KOPT-K1 (cell line): ENCODE data around the gene LRMDA.
"Not testable (repeated sequence)": the region's sequence is repeated elsewhere in the genome, so short reads cannot be mapped to it uniquely, and the experiment has no call there.

ENCODE experiments used
- H3K27ac ChIP-seq: fragments of 200-600 bp; sonication (generic); 2 replicates; pipeline ENCODE4 v1.5.1; 2016; ENCODE audit warnings: antibody characterized with exemption, mild to moderate bottlenecking, low read depth, low read length; ENCODE audit not compliant: poor library complexity, severe bottlenecking
- H3K36me3 ChIP-seq: fragments of 200-600 bp; sonication (generic); 2 replicates; pipeline ENCODE4 v1.5.1; 2017; ENCODE audit warnings: antibody characterized with exemption, mild to moderate bottlenecking, low read length, moderate library complexity; ENCODE audit not compliant: insufficient read depth
- H3K9me3 ChIP-seq: fragments of 200-600 bp; sonication (generic); 2 replicates; pipeline ENCODE4 v1.5.1; 2017; ENCODE audit warnings: antibody characterized with exemption, low read length, mild to moderate bottlenecking; ENCODE audit not compliant: insufficient read depth, poor library complexity, severe bottlenecking

LRMDA gene

DNA sequence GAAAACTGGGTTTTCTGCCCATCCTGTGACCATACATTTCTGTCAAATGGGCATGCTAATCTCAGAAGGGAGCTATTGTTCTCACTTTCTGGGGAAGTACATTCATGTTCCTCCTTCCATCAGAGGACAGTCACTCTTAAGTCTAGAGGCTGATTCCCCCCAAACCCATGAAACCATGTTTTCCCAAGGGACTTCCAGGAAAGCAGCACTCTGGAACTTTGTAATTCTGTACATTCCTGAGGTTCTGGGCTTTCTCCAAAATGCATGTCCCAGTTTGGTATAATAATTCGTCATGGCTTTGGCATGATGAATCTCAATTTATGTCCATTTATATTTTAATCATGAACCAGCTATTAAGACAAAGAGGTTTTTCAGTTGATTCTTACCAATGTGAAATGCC, 688.1 kb downstream of the LRMDA start:
- Histone ChIP-seq H3K9me3 (no peaks in the 10 kb centered on the region), H3K27ac (no peak overlapping the region), H3K36me3 (no peaks in the 10 kb centered on the region)

DNA sequence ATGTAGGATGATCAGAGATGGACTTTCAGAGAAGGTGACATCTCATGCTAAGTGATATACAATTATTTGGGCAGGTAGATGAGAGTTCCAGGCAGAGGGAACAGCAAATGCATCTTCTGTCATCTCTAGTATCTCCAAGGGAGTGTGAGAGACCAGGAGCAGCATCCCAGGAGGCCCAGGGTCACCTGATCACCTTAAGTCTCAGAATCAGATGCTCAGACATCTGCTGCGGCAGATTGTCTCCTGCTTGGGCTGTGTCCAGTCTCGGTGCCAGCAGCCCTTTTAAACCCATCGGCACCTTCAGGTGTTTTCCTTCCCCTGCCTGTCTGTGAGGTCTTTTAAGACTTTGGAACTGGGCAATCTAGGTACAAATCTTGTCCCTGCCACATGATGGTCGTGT, 690.6 kb downstream of the LRMDA start:
- Histone ChIP-seq H3K9me3 (no peaks in the 10 kb centered on the region), H3K27ac (no peak overlapping the region), H3K36me3 (no peaks in the 10 kb centered on the region)

DNA sequence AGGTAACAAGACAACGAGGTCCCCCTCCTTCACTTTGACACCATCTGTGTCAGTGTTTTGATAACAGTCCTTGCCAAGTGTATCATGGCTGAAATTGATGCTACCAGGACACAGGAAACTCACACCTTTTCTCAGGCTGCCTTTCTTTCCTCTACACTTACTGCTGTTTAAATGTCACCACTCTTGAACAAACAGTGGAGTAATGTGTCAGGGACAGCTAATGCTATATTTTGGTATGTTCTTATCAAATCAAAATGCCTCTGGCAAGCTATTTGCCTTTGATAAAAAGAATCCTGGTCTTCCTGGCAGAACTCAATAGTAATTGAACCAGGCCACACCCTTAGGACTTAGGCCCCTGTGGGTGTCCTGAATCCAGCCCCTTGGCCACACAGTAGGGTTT, 692.9 kb downstream of the LRMDA start:
- Histone ChIP-seq H3K9me3 (no peaks in the 10 kb centered on the region), H3K27ac (no peak overlapping the region), H3K36me3 (no peaks in the 10 kb centered on the region)

DNA sequence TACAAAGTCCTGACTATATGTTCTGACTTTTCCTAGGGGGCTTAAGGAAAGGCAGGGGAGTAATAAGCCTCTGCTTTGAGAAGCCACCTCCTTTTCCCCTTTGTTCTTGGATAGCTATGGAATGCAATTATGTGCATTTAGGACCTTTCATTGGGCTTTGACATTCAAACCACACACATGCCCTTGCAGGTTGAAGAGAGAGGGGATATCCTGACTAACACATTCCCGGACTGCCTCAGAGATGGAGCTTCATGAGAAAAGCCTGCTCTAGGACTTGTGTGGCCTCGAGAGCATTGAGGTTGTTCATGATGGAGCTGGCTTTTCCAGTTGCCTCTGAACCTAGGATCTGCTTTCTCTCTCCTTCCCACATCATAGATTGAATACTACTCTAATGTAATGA, 694.5 kb downstream of the LRMDA start:
- H3K36me3 ChIP-seq, result no peaks in the 10 kb centered on the region
- no peaks in the 10 kb centered on the region for H3K9me3 ChIP-seq
- no peak overlapping the region for H3K27ac ChIP-seq

DNA sequence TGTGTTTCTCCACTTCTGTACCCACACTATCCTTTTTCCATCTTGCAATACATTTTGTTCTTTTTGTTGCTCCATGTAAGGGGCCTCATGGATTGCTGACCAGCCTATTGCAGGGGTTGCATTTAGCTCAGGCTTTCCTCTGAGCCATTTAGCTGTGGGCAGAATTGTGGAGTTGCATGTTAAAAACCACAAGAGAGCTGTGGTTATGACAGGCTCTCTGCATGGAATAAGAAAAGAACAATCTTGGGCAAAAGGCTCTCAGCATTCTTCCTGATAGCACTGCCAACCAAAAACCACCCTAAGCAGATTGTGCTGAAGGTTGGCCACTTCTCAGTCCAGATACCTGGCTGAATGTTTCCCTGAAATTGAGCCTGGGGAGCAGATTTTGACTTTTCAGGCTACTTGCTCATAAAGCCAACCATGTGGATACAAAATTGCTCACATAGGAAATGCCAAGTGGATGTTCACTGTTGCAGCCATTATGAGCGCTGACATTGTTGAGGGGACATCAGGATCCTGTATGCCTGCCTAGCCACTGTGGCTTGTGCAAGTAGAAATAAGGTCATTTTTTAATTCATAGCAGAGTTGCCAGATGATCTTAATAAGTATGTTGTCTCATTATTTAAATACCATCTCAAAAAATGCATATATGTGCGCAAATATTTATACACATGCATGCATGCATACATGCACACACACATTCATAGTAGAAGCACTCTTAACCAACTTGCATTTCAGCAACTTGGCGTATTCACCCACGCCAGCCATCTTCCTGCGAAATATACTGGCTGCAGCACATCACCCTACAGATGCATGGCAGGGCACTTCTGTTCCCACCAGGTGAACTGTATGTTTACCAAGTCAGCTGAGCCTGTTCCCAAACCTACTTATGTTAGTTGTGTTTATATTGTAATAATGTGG, 695.4 kb downstream of the LRMDA start:
- Histone ChIP-seq H3K36me3 (no peaks in the 10 kb centered on the region), H3K9me3 (no peaks in the 10 kb centered on the region), H3K27ac (no peak overlapping the region)

DNA sequence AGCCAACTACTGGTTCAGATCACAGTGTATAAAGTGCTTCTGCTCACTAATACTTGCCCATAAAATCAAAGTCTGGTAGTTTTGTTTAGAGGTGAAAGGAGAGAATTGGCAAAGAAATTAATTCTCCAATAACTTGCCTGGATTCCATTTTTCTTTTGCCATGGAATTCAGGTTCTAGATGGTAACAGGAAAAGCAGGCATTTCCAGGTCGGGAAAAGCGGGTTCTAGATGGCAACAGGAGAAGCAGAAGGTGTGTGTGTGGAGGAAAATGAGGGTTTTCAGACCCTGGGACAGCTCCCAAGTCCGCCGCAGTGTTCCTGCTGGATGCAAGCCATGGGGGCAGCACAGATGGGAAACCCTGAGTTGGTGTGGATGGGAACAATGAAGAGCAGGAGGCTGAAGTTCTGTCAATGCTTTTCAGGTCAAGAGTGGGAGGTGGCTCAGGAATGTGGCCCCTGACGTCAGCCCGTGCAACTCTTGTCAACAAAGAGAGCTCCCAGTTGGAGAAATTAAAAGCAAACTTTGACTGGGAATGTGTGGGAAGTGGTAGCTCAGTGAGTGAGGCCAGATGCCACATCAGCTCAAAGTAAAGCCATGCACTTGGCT, 696.7 kb downstream of the LRMDA start:
- H3K36me3 ChIP-seq, result no peaks in the 10 kb centered on the region
- H3K27ac ChIP-seq, result no peak overlapping the region
- H3K9me3 ChIP-seq, result no peaks in the 10 kb centered on the region

DNA sequence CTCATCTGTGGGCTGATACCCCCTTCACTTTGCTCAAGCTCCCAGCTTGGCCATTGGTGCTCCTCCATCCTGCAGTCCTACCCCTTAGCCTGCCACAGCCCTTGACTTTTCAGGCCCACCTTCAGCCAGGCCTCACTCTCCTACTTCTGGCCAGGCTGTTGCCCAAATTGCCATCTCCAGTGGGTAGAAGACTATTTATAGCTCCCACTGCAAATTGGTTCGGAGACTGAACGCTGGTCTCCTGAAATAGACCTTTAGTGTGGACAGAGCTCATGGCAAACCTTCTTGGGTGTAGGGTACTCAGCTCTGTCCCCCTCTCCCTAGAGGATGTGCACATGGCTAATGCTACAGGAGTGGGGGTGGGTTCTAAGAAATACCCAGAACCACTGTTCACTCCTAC, 697.8 kb downstream of the LRMDA start:
- H3K9me3 ChIP-seq, result no peaks in the 10 kb centered on the region
- no peaks in the 10 kb centered on the region for H3K36me3 ChIP-seq
- H3K27ac ChIP-seq, result no peak overlapping the region

DNA sequence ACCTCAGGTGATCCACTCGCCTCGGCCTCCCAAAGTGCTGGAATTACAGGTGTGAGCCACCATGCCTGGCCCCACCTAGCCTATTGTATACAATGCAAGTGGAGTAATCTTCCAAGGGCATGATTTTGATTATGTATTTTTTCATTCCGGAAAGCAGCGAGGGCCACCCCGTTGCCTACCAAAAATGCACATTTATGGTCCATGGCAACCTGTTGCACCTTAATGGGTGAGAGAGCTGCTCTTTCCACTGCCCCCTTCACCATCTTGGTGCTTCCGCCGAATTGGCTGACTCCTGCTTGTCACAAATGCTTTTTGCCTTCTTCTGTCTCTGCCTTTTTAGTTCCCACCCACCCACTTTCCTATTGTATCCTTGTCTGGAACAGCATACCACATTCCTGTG, 699.5 kb downstream of the LRMDA start:
- Histone ChIP-seq H3K36me3 (no peaks in the 10 kb centered on the region), H3K9me3 (no peaks in the 10 kb centered on the region), H3K27ac (no peak overlapping the region)

DNA sequence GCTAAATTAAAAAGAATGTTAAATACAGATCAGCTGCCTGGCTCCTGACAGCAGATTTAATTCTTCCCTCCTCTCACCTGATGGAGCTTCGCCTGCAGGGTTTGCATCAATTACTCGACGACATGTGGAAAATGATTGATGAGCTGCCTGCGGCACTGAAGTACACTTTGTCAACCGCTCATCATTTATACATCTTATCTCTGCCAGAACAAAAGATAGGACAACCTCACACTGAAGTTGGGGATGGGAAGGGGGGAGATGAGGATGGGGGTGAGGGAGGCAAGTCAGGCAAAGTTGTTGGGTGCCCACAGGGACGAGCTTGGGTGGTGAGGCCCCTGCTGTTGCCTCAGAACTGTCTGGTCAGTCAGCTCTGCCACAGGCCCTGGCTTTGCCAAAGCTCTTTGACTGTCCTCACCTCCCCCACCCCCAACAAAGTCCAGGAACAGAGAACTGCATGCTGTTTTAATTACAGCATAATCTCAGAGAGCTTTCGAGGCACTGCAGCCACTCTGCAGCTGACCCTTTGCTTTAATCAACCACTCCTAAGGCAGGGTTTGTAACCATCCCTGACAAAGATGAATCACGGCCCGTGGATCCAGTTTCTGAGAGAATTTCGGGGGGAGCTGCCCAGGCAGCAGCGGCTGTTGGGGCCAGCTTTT, 702.3 kb downstream of the LRMDA start:
- H3K9me3 ChIP-seq, result no peaks in the 10 kb centered on the region
- no peaks in the 10 kb centered on the region for H3K36me3 ChIP-seq
- no peak overlapping the region for H3K27ac ChIP-seq

DNA sequence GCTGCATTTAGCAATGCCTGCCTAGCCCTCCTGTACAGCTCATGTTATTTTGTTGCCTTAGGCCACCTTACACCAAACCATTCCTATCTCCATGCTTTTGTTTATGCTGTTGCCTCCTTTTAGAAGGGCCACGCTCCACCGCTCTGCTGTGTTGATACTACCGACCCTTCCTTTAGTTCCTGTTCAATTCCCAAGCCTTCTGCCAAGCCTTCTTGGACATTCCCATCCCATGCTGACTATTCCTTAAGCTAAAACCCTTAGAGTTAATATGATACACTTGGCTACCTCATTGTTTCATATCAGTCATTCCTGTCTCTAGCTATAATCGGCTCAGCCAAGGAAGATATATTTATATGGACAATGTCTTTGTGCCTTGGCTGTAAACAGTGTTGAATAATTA, 705.5 kb downstream of the LRMDA start:
- no peaks in the 10 kb centered on the region for H3K36me3 ChIP-seq
- no peaks in the 10 kb centered on the region for H3K9me3 ChIP-seq
- H3K27ac ChIP-seq, result no peak overlapping the region

DNA sequence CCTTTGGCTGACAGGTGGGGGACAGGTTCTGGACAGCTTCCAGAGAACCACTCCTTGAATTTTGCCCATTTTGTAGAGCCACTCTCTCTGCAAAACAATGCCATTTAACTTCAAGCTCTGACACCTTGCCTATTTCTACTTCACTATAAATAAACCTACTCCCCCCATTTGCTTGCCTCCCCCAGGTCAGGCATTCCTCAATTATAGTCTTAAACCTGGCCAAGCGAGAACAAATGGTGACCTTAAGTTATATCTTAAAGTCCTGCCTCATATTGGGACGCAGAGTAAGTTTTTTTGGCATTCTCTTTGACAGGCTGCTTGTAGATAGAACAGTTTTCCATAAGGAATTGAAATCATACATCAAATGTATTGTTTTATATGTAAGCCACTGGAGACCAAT, 706.9 kb downstream of the LRMDA start:
- no peaks in the 10 kb centered on the region for H3K9me3 ChIP-seq
- H3K27ac ChIP-seq, result no peak overlapping the region
- no peaks in the 10 kb centered on the region for H3K36me3 ChIP-seq

DNA sequence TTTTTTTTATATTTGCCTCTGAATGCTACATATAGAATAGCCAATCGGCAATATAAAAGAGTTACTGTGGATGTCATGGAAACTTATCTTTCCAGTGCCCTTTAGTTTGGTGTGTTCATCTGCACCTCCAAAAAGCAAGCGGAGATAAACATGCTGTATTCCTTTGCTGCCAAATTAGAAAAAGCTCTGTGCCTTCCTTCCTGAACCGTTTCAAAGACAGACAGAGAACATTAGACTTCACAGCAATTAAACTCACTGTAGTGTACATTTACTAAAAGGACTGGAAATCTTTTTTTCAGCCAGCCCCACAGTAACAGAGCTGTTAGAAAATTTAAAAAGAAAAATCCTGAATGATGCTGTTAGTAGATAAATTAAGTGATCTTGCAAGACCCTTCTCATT, 707.5 kb downstream of the LRMDA start:
- H3K36me3 ChIP-seq, result no peaks in the 10 kb centered on the region
- no peak overlapping the region for H3K27ac ChIP-seq
- no peaks in the 10 kb centered on the region for H3K9me3 ChIP-seq

DNA sequence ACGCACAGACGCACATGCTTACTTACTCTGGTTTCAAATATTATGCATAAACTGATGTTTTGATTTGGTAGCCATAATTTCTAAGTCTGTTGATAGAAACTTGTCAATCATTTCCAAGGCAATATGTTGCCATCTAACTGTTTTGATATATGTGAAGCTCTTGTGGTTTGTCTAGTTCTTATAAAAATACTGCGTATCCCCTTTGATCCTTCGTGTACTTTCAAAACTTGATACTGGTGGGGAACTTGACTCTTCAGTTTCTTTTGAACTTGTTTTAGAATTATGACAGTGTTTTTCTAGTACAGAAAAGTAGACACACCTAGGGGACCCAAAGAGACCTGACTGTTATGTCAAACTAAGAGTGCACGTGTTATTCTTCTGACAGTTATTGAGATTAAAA, 708.0 kb downstream of the LRMDA start:
- Histone ChIP-seq H3K27ac (no peak overlapping the region), H3K9me3 (no peaks in the 10 kb centered on the region), H3K36me3 (no peaks in the 10 kb centered on the region)

DNA sequence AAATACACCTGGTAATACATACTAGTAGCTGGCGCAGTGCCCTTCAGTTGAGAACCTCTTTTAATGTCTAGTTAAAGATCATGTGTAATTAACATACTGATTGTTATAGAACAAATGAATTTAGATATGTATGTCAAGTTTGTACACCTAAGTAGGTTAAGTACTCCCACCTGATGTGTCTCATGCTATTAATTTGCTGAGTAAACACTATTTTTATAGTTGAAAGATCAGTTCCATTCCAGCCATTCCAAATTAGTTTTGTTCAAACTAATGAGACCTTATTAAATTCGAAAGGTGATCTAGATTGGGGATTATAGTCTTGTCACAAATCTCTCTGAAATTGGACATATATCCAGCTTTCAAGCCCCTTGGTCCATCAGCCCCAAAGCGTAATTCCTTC, 710.0 kb downstream of the LRMDA start:
- H3K36me3 ChIP-seq, result no peaks in the 10 kb centered on the region
- H3K9me3 ChIP-seq, result no peaks in the 10 kb centered on the region
- no peak overlapping the region for H3K27ac ChIP-seq

DNA sequence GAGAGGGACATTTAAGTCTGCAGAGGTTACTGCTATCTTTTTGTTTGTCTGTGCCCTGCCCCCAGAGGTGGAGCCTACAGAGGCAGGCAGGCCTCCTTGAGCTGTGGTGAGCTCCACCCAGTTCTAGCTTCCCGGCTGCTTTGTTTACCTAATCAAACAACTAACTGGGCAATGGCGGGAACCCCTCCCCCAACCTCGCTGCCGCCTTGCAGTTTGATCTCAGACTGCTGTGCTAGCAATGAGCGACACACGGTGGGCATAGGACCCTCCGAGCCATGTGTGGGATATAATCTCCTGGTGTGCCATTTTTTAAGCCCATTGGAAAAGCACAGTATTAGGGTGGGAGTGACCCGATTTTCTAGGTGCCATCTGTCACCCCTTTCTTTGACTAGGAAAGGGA, 716.8 kb downstream of the LRMDA start:
- H3K36me3 ChIP-seq, H3K27ac ChIP-seq, H3K9me3 ChIP-seq: not testable (repeated sequence)
